ENCODE data around the gene POU3F1.
A peak's percentile ranks its signal among the peaks of the same experiment; 100 is the strongest.

The POU3F1 gene

DNA sequence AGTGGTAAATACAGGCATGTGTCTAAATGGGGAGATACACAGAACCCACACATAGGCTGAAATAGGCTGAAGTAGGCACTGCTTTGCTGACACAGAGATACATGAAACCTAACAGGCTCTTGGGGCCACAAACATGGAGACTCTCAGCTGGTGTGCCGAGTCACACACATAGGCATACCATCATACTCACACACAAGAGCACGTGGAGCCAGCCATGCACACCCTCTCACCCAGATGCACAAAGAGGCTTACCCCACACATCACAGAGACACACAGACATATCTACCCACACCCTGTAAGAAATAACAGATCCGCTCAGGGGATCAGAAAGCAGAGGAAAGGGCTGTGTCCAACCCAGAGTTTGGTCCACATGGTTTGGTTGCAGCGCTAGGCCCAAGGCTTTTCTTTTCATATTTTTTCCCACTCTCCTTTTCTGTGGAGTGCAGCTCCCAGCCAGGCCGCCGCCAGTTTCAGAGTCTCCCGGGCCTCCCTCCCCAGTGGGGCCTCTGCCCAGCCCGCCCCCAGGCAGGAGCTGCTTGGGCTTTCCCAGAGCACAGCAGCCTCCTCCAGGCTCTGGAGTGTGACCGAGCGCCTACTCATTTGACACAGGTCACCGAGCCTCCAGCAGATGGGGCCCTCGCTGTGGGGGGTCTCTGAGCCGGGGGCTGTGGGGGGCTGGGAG is 3.9 kb upstream of the POU3F1 start:
- no peak overlapping the region for H3K27ac ChIP-seq
- TF ChIP-seq ZFX (IDR thresholded peaks at IDR 0.05) = no peak
- TF ChIP-seq, protein P1, sequence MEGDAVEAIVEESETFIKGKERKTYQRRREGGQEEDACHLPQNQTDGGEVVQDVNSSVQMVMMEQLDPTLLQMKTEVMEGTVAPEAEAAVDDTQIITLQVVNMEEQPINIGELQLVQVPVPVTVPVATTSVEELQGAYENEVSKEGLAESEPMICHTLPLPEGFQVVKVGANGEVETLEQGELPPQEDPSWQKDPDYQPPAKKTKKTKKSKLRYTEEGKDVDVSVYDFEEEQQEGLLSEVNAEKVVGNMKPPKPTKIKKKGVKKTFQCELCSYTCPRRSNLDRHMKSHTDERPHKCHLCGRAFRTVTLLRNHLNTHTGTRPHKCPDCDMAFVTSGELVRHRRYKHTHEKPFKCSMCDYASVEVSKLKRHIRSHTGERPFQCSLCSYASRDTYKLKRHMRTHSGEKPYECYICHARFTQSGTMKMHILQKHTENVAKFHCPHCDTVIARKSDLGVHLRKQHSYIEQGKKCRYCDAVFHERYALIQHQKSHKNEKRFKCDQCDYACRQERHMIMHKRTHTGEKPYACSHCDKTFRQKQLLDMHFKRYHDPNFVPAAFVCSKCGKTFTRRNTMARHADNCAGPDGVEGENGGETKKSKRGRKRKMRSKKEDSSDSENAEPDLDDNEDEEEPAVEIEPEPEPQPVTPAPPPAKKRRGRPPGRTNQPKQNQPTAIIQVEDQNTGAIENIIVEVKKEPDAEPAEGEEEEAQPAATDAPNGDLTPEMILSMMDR (conservative IDR thresholded peaks at IDR 0.05) = no peak

DNA sequence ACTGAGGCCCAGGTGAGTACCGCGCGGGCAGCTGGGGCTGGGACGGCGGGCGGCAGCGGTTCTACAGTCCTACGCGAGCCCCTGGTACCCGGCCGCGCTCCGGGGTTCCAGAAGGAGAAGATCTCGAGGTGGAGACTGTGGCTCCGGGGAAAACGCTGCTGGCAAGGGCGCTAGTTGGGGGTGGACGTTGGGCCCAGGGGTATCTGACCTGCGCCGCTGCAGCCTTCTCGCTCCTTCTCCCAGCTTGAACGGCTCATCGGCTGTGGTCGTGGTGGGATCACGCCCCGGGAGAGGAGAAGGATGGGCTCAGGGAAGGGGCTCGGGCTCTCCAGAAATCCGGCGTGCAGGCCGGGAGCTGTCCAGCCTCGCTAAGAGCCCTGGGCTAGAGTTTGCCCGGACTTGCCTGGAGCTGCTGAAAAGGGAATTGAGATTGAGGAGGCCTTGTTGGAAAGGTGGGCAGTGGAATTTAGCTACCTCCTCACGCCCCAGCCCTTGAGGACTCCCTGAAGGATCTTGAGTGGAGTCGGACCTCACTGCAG is 1.1 kb upstream of the POU3F1 start:
- no peak for TF ChIP-seq ZFX (IDR thresholded peaks at IDR 0.05)
- TF ChIP-seq, protein P1 (conservative IDR thresholded peaks at IDR 0.05) = no peak
- H3K27ac ChIP-seq = peak overlapping the region; percentile 6; the same call in 1 of the 2 replicates

DNA sequence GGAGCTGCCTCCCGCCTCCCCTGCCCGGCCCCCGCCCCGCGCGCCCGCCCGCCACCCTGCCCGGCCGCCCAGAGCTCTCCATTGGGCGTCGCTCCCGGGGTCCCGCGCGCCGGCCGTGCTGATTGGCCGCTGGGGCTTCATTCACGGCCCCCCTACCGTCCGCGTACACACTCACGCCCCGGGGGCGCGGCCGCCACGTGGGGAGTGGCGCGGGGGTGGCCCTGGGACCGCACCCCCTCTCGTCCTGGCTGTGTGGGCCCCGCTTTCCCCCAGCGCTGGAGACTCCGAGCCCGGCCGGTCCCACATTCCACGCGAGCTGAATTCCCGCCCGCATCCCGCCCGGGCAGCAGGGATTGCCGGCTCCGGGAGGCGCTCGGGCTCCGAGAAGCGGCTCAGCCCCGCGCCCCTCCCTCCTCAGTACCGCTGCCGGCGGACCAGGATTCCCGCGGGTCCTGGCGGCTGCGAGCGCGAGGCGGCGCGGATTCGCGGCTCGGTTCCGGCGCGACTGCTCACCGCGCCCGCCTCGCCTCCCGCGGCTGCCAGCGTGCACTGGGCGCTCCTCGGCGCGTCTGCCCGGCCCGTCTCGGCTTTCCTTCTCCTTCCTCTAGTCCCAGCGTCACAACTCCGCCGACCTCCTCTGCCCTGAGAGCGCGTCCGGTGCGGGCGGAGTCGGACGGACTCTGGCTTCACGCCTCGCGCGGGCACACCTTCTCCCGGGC is 450 bp upstream of the POU3F1 start:
- no peak for TF ChIP-seq ZFX (IDR thresholded peaks at IDR 0.05)
- H3K27ac ChIP-seq = peak overlapping the region; percentile 6; the same call in 1 of the 2 replicates

DNA sequence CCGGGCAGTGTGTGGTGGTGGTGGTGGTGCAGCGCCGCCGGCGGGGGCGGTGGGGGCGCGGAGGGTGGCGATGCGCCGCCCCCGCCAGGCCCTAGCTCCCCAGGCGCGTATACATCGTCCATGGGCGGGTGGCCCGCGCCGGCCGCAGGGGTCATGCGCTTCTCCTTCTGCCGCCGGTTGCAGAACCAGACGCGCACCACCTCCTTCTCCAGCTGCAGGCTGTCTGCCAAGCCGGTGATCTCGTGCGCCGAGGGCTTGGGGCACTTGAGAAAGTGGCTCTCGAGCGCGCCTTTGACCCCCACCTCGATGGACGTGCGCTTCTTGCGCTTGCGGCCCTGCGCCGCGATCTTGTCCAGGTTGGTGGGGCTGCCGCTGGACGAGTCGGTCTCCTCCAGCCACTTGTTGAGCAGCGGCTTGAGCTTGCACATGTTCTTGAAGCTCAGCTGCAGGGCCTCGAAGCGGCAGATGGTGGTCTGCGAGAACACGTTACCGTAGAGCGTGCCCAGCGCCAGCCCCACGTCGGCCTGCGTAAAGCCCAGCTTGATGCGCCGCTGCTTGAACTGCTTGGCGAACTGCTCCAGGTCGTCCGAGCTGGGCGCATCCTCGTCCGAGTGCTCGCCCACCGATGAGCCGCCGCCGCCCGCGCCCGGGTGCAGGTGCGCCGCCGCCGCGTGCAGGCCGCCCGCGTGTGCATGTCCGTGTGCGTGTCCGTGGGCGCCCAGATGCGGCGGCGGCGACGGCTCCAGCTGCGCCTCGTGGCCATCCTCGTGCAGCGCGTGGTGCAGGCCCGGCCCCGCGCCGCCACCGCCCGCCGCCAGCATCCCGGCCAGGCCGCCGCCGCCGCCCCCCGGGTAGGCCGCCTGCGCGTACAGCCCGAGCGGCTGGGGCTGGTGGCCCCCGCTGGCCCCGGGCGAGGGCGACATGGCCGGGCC is 926 bp downstream of the POU3F1 start:
- H3K27ac ChIP-seq = no peak overlapping the region
- TF ChIP-seq ZFX (IDR thresholded peaks at IDR 0.05) = no peak
- TF ChIP-seq, protein P1 (conservative IDR thresholded peaks at IDR 0.05) = no peak

DNA sequence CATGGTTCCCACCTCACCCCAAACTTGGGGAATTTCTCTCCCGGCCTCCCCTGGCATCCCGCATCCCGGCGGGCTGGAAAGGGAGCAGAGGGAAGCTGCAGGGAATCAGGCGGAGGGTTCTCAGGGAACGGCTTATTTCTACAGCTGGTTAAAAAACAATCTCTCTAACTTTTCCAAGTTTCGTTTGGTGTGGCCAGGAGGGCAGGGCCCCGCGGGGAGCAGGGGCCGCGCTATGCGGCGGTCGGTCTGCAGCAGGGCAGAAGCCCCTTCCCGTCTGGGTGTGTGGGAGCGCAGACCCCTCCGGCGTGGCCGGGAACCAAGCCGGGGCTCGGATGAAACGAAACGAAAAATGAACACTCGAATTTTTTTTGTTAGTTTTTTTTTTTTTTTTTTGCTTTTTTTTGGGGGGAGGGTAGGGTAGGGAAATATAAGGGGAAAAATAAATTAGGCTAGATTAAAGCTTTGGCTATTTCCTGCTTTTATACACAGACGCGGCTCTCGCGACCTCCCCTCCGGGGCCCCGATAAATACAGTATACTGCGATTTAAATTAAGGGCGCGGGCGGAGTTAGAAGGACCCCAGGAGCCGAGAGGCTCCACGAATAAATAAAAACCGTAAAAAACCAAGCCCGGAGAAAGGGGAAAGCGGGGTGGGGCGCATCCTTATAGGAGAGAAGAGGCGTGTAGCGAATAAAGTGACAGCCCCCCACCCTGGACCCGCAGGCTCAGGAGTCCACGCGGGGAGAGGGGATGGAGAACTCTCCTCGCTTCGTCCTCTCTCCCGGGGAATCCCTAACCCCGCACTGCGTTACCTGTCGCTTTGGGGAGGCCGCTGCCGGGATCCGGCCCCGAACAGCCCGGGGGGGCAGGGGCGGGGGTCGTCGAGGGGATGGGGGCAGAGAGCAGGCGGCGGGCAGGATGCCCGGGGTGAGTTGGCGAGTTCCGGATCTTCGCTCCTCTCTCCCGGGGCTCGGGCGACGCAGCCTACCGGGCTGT is 2.1 kb downstream of the POU3F1 start:
- no peak overlapping the region for H3K27ac ChIP-seq
- TF ChIP-seq ZFX (IDR thresholded peaks at IDR 0.05) = no peak
- TF ChIP-seq, protein P1 (conservative IDR thresholded peaks at IDR 0.05) = no peak

DNA sequence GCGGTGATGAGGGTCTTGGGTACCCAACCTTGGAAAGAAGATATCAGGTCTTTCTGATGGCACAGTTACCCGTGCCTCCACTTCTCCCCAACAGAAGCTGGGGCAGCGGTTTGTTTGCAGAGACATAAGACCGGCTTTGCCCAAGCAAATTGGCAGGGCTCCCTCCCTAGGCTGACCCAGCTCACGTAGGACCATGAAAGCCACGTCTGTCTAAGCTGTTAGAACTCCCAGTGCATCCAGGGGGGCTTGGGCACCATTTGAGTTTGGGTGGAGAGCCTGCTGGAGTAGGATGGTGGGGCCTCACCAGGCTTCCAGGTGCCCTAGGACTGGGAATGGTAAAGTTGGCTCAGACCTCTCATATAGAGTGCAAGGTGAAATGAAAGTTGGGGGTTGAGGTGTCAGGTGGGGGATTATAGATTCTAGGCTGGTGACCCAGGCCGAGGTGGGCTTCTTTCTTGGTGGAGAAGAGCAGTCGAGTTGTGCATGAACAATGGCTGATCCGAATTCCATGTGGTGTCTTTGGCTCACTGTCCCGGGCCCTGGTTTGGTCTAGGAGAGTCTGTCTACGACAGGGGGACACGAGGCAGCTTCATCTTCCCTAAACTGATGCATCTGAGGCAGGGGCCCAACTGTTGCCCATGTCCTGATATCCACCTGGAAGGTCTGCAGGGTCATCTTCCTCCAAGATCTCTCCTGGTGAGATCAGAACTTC is 3.4 kb downstream of the POU3F1 start:
- no peak overlapping the region for H3K27ac ChIP-seq
- TF ChIP-seq, protein P1 (conservative IDR thresholded peaks at IDR 0.05) = no peak
- TF ChIP-seq ZFX (IDR thresholded peaks at IDR 0.05) = no peak

Data from C4-2B (cell line).